NT2/D1 (cell line): ENCODE results near the gene COL9A3.

Source experiments
- SUZ12 ChIP-seq: IDR thresholded peaks from 2 replicates; pipeline ENCODE4 v1.6.1; 2011; ENCODE audit not compliant: insufficient read length, insufficient read depth; ENCODE audit errors: extremely low read depth
- YY1 ChIP-seq: IDR thresholded peaks from 2 replicates; pipeline ENCODE4 v1.6.1; 2011; ENCODE audit not compliant: insufficient read length, insufficient read depth
- ZNF274 ChIP-seq: IDR thresholded peaks from 2 replicates; pipeline ENCODE4 v1.6.1; 2011; ENCODE audit warnings: mild to moderate bottlenecking, low read depth, low read length

GRCh38 chr20:62890444-62890843 is 73.6 kb downstream of the COL9A3 start:
- TF ChIP-seq ZNF274 (no peak), YY1 (no peak), SUZ12 (no peak)
